GM18508 (cell line): ENCODE results near the gene KCNIP2.

ENCODE experiments used
- ATAC-seq: cut with Tn5 transposase; IDR thresholded peaks from one replicate; pipeline ENCODE4 v1.9.1; 2021; ENCODE audit warnings: moderate number of reproducible peaks; ENCODE audit not compliant: insufficient read depth, unreplicated experiment

KCNIP2 gene

DNA sequence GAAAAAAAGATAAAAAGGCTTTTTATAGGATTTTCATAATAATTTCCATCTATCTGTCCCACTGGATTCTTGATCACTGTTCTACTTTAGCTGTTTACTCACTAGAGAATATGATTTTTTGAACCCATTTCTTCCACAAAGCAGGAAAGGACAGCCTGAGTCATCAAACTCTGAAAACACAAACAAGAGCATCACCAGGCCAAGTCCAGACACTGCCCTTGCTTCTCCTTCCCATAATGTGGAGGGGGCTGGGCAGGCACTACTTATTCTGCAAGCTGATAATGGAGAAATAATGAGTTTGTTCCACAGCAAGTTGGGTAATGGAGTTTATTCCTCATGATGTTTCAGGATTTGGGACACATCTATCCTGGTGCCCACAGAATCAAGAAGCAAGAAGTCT lies 13.0 kb upstream of the KCNIP2 start:
- no peak for ATAC-seq

DNA sequence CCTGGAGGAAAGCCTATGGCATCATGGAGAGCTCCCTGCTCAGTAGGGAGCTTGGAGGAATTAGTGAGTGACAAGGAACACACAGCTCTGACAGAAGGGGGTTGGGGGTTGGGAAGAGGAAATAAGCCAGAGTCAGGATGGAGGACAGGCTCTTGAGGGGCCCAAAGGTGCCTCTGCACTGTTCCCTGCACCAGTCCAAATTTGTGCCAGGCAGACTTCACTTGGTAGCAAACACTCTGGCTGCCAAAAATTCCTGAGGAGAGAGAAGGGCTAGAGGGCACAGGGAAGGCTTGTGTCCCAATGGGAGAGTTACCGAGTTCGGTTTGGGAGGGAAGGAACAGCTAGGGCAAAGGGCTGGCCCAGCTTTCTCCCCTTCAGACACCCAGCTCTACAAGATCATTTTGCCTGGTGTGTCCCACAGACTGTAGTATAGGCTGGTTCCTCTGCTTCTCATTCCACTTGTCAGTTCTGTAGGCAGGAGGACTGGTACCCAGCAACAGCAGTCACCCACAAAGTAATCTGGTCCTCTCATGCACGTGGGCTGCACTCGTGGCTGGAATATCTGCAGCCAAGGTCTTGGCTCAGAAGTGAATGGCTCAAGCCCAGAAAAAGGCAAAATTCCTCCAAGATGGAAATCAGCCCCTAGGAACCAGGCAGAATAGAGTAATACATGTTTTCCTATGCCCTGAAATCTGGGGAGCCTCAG lies 8.0 kb upstream of the KCNIP2 start:
- ATAC-seq, result no peak

DNA sequence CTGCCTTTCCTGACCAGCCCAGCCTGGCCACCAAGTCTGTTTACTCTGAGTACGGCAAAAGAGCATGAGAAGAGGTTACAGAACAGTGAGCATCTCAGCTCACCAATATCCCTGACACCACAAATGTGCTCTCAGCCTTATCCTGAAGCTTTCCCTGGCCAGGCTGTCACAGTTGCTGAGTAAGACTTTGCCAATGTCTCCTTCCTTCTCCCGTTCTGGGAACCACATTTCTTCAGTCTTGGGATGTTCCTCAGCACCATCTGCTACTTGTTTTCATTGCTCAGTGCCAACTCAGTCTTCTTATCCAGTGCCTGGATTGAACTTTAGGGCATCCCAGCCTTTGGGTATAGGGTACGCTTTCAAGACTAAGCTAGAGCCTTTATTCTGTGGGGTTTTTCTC lies 7.1 kb upstream of the KCNIP2 start:
- no peak for ATAC-seq

DNA sequence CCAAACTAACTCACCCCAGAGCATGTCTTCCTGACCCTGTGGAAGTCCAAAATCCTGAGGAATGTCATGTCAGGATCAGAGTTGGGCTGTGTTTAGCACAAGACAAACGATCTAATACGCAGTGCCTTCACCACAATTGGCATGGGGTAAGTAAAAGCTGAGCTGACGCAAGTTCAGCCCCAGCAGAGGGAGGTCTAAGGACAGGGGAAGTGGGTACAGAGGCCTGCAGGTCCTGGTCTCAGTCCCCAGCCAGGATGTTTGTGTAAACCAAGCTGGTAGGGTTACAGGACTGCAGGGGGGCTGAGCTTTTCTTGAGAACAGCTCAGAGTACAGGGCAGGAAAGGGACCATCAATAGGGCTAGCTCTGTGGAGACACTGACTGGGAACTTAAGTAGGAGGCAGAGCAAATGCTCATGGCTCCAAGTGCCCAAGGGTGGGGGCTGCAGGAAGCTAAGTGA lies 5.3 kb upstream of the KCNIP2 start:
- no peak for ATAC-seq

DNA sequence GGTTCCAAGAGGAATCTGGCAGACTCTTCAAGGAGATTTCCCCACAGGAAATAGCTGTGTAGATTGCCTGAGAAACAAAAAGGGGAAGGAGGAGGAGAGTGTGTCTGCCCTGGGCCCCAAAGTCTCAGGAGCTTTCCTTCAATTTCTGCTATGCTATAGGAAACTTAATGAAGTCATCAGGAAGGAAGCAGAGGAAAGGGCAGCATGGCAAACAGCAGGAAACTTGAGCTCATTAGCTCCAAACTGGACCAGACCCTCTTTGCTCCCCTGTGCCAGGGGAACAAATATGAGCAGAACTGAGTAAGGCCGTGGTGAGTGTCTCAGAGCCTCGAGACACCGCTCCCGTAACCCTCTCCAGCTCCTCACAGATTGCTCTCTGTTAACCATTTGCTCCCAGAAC lies 4.8 kb upstream of the KCNIP2 start:
- ATAC-seq, result no peak

DNA sequence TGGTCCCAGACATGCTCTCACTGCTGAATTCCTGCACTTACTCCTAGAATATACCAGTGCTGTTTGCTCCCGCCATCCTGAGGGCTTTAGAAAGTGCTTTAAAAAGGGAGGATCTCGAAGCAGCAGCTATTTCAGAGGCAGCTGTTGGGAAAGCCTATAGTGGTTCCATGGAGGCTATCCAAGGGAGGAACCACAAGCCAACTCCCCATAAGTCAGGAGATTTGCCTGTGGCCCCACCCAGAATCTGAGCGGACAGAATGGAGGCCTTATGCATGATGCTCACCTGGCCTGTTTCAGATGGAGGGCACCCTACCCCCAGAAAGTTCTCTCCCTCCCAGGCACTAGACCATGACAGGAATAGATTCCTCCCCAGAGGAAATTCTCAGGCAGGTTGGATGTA lies 2.3 kb upstream of the KCNIP2 start:
- no peak for ATAC-seq

DNA sequence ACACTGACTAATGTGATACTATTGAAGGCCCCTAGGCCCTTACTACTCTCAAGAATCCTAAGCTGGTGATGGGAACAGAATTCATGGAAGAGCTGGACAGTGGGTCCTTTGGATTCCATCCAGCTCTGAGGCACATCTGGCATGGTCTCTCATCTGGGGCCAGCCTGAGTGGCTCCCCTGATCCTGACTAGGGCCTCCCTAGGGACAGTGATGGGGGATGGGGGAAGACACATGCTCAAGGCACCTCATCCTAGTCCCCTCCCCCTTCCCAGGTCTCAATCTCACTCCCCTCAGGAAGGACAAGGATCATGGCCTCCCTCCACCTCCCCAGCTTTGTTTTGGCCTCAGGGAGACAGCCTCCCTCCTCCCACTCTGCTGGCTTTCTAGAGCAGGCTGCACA lies 1.8 kb downstream of the KCNIP2 start:
- ATAC-seq, result no peak

DNA sequence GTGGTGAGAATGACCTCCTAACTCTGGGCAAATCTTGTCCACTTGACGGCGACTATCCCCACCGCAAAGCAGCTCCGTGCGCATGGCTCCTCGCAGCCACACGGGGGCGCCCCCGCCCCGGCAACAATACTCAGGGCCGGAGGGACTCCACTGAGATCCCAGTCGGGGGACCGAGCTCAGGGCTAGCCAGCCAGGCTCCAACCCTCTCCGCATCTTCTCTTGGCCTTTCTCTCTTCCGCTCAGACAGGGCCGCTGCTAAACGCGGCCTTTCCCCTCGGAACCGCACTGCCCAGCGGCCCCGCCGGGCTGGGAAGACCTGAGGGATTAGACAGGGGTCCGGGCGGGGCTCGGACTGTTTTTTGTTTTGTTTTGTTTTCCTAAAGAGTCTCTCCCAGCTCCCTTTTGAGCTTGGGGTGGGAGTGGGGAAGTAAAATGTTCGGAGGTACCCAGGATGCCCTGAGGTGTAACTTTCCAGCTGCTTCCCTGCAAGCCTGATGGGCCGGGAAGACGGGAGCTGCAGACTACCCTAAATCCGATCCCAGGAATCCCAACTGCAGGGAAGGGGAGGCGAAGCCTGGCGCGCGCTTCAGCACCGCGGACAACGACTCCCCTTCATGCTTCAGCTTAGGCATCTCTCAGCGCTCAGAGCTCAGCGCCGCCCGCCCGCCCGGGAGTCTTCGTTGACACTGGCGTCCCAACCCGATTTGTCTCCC lies 2.7 kb downstream of the KCNIP2 start:
- no peak for ATAC-seq

DNA sequence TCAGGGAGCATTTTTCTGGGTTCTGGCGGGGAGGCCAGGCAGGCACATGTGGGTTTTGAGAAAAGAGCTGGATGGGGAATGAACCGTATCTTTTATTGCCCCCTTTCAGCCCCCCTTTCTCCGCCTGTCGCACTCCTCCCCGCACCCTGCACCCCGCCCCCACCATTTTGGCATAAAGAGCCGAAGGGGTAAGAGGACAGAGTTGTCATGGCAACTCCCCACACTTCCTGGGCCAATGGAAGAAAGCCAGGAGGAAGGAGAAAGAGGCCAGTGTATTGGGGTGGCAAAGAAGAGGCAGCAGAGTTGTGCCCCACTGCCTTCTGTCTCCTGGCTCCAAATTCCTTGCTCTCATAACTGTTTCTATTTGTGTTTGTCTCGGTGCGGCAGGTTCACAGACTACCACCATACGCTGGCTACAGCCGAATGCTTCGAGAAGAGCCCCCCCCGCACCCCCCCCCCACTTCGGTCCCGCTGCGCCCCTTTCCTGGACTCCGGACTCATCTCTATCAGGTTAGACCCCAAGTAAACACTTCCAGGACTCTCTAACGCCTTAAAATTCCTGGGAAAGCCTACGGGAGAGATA lies 3.4 kb downstream of the KCNIP2 start:
- no peak for ATAC-seq

DNA sequence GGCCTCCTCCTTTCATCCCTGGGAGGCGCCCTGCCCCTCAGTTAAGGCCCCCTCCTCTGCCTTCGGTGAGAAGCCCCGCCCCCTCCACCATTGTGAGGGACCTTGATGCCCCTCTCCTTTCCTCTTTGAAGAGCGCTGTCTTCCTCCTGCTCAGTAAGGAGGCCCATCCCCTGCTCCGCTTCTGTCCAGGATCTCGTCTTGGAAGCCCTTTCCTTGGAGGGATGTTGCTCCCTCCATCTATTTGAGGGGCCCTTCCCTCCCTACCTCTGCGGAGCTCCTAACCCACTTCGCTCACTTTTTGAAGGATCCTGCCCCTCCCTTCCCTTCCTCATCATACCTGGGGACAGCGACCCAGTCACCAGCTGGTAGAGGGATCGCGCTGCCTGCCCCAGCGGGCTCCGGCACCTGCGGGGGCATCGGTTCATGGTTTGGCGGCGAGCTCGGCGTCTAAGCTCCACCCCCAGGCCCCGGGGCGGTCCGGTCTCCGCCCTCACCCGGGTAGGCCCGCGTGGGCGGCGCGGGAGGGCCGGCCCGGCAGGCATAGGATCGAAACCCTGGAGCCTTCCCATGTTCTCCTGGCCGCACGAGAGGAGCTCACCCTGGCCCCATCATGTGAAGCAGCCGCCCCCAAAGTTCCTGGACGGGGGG lies 4.1 kb downstream of the KCNIP2 start:
- no peak for ATAC-seq

DNA sequence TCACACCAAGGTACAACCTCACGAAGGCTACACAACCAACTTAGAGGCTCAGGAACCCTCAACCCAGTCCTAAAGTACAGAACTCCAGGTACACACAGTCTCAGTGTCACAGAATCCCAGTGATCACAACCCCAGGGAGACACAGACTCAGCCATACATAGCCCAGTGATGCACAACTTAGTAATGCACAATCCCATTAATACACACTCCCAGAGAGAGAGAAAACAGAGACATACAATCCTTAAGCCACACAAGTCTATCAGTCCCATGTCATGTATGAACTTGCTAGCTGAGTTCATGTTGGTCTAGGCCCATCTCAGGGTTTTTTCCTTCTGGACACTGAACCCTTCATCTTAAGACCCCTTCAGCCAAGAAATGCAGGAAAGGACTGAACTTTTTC lies 4.6 kb downstream of the KCNIP2 start:
- ATAC-seq, result no peak

DNA sequence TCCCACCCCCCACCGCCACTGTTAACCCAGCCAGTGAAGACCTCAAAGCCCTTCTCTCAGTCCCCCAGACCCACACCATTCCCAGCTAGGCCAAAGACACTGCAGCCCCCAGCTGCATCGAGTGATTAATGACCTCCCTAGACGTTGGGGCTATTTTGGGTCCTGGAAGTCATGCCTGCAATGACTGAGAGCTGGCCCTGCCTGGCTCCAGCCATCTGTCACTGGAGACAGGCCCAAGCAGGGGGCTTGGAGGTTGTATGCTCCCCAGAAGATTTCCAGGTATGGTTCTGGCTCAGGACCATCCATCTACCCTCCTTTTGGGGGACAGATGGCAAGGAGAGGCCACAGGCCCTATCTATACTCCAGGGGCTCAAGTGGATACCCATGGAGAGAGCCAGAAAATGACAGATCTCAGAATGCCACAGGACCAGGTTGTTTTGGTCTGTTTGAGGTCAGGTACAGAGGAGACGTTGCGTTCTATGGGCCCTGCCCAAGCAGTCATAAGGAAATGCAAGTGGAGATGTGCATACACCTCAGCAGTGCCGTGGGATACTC lies 5.1 kb downstream of the KCNIP2 start:
- ATAC-seq, result no peak

DNA sequence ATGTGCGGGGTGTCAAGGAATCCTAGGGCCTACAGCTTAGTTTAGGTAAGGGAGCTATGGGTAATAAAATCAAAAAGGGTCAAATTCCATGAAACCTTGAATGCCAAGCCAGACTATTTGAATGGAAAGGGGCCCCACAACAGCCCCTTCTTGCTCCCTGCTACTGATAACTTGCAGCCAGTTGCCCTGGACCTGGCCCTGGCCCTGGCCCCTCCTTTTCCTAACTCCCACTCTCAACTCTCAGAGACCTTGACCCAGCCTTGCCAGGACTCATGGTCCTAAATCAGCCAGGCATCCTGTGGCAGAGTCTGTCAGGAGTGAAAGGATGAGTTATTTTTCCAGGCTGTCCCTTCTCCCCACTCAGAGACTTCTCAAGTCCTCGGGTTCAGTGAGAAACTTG lies 5.9 kb downstream of the KCNIP2 start:
- ATAC-seq, result no peak

DNA sequence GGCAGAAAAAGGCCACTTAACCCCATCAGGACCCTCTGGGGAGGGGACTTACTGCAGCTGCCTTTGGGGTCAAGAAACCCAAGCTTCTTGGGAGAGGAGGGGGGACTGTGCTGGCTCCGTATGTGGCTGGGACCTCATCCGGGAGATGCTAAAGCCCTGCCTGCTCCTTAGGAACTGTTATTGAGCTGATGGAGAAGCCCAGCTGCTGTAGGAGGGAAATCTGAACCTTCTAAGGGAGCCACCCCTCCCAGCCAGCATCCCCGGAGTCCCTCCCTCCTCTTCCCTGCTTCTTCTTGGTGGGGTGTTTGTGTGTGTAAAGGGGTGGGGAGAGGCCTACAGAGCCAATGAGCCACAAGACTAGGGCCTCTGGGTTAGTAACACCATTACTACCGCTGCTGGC lies 8.2 kb downstream of the KCNIP2 start:
- ATAC-seq, result no peak

DNA sequence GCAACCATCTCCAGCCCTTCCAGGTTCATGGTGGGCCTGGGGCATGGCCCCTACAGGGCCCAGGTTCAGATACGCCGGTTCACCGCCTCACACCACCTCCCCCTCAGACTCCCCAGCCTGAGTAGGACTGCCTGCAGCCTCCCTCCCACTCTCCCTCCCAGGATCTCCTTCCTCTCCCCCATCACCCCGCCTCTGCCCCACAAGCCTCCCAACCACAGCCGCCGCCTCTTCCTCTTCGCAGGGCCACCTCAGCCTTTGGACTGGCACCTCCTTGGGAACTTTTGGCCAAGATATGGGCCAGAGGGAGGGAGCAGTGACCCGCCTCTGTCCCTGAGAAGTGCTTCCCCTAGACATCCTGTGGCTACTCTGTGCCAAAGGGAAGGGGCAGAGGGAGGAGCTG lies 9.3 kb downstream of the KCNIP2 start:
- ATAC-seq, result no peak

DNA sequence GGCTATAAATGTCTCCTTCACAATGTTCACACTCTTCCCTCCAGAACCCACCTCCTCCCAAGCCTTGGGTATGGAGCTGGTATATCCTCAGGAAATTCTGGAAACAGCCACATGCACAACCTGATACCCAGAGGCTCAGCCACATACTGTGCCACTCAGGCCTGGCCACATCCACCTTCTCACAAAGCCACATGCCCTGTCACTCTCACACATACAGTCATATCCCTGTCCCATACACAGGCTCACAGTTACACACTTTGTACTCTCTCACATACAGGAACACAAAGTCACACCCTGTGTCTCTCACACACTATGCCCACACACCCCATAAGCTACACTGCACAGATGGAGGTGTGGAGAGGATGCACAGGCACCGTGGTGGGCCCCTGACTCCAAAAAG lies 10.1 kb downstream of the KCNIP2 start:
- ATAC-seq, result no peak

DNA sequence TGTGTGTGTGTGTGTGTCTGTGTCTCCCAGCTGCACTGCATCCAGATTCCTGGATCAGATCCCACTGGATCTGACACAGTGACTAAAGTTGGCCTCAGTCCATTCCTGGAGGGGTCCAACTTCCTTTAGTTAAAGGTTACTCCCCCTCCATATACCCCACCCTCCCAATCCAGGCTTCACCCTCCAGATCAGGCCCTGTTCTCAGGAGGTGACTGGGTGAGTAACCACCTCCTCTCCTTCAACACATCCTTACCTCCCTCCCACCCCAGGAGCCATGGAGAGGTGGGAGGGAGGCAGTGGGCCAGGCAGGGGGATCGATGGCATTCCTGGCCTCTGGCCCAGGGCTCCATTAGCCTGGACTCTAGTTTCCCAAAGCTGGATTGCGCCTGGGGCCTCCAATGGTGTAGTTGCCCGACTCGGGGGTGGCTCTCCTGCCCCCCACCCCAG lies 11.3 kb downstream of the KCNIP2 start:
- no peak for ATAC-seq

DNA sequence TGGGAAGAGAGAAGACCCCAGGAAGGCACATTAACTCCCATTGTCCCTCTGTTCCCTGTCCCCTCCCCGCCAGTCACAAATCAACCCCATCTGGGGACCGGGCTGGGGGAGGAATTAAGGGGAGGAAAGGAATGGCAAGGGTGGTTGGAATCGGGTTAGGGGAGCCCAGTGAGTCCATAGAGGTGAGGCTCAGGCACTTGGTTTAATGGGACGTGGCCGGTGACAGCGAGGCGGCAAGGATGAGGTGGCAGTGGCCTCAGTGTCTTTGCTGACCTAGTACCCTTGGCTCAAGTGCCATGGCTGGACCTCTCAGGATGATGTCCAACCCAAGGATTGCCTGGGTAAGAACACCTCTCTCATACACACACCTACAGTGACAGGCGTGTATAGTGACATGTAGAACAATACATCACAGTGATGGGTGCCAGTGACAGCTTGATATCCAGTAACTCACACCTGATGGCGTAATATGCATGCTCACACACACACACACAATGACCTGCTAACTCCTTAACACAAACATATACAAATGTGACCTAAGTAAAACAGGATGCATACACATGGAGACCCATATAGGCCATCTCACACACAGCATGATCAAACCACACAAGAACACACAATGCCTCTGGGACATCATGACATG lies 12.3 kb downstream of the KCNIP2 start:
- ATAC-seq, result no peak

DNA sequence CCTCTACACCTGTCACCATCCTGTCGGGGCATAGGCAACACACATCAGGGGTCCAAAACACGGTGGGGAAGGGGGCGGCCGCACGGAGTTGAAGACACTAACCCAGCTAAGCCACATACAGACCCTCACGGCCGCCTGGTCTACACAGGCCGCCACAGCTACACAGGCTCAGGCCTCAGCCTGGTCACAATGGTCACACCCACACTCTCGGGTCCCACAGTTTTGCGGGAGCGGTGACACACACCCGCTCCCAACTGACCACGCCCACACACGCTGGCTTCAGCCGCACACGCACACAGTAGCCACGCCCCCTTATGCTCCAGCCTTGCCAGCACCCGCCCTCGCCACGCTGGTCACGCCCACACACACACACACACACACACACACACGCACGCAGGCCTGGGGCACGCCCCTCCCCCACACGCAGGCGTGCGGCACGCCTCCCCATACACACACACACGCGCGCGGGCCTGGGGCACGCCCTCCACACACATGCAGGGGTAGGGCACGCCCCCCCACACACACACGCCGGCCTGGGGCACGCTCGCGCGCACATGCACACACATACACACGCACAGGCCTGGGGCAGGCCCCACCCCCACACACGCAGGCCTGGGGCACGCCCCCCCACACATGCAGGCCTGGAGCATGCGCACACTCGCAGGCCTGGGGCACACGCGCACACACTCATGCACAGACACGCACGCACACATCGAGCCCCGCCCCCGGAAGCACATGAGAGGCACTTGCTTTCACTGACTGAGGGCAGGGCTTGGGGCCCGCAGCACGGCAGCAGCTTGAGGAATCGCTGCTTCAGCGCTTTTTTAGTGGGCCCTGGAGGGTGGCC lies 13.1 kb downstream of the KCNIP2 start:
- no peak for ATAC-seq
